SK-MEL-5 (cell line): ENCODE results near the gene TOM1. TPM values are rescaled to one million over a fixed set of nuclear protein-coding genes. Genes with fewer than 3 reads are reported as not detected.
"Not testable (repeated sequence)": the region's sequence is repeated elsewhere in the genome, so short reads cannot be mapped to it uniquely, and the experiment has no call there.

Experiments
- DNase-seq: peaks from one replicate; pipeline ENCODE4 v3.0.0-alpha.2; 2016; ENCODE audit warnings: low read depth, low spot score
- in situ Hi-C: cut with HindIII; loops from 2 replicates; pipeline ENCODE4 v1.10.0; 2016; ENCODE audit warnings: low sequenced_read_pairs, high pct_unique_total_duplicates, low pct_unique_long_range_greater_than_20kb
- total RNA-seq: library from RNA; depleted of rRNA; stranded (reverse); fragments of >200 nt; shearing (Covaris generic); gene quantifications from 2 replicates; pipeline ENCODE4 v1.2.3, GENCODE V29; 2014

The TOM1 gene
- total RNA-seq, 1 experiment from 2014 or later, result 73.1 TPM

DNA sequence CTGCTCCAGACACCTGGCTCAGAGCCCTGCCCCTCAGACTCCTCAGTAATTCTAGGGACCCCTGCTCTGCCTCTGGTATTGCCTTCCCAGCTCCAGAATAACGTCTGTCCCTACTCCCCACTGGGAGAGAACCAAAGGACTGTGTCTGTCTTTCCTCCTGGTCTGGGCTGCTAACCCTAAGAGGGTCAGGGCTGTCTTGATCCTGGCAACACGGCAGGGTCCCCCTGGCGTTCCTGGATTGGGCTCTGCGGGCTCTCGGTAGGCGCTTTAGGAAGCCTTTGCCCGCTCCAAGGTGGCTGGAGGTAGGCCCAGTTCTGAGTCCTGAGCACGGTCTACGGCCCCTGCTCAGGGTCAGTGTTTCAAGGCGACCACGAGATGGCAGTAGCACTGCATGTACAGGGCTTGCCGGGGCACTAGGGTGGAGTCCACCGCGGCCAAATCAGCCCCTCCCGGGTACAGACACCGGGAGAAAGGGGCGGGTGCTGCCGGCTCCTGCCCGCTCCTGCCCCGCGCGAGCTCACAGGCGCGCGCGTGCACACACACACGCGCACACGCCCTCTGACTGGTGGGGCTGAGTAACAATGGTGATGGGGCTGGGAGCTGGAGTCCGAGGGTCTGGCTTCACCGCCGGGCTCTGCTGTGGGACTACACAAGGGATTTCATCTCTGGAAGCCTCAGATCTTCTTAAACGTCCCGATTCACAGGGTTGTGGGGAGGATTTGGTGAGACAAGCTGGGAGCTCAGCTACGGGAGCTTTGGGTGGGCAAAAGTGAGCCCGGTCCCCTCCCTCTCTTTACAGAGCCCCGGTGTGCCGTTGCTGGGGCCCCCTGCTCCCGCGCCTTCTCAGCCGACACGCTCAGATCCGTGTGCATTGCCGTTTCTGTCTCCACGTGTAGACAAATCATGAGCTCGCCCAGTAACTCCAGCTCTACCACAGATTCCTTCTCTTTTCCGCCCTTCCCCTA lies 51.1 kb downstream of the TOM1 start:
- peak; percentile 93 for DNase-seq
- in situ Hi-C loops, result no loop called here

DNA sequence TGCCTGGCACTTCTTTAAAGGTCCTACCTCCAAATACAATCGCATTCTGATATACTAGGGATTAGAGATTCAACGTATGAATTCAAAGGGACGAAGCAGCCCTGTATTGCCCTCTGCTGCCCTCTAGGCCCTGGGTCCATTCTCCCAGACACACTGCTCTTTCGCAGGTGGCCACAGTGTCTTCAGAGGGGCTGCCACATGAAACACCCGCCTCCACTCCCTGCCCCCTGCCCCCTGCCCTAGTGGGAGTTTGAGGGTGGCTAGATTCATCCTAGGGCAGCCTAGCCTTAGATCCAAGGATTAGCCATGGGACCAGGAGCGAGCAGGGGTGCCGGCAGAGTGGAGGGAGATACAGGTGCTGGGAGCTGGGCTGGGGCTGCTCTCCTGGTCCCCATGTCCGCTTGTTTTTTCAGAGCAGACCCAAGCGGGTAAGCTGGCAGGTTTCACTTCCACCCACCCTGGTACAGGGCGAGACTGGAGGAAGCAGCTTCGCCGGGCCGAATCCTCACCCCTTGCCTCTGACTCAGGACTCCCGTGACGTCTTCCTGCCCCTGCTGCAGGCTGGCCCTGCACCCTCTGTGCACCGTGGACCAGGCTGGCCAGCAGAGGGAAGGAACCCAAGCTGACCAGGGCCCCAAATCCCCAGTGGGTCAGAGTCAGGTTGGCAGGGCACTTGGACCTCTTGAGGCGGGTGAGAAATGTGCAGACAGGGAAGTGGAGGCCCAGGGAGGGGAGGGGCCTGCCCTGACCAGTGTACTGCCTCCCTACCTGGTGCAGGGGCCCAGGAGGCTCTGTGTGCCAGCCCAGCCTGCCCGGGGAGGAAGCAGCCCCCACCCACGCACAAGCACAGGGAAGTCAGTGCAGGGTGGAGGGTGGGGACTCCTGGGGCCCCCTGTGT lies 52.8 kb downstream of the TOM1 start:
- DNase-seq, result peak; percentile 41

DNA sequence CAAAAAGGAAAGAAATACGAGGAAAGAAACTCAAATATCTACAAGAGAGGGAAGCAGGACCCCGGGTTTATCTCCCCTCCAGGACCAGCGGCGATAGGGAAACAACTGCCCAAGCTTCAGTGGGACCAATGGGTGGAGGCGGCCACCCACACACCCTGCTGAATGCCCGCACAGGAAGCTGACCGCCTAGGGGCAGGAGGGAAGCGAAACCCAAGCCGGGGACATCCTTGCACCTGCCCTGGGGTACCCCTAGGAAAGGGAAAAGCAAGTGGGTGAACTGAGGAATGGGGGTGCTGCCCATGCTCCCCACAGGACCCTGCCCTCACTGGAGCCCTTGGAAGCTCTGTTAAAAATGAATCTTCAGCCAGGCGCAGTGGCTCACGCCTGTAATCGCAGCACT lies 53.6 kb downstream of the TOM1 start:
- no peak for DNase-seq
- in situ Hi-C loops, result no loop called here

More for the DNA sequence above, 52.8 kb downstream of the TOM1 start:
- in situ Hi-C loops, result no loop called here

DNA sequence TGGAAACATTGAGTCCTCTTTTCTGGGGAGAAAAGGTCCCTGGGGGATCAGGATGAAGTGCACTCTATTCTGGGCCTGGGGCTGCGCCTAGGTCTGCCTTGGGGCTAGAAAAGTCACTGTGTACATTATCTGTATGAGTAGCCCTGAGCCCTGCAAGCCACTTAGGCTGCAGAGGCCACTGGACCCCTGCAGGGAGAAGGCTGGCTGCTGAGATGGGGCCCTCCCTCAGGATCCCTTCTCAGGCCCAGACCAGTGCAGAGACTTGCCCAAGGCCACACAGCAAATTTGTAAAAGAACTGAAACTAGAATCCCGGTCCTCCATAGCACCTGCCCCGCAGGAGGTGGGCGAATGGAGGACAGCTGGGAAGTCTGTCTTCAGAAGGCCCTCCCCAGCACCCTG lies 54.4 kb downstream of the TOM1 start:
- DNase-seq, result no peak
- in situ Hi-C loops, result no loop called here

DNA sequence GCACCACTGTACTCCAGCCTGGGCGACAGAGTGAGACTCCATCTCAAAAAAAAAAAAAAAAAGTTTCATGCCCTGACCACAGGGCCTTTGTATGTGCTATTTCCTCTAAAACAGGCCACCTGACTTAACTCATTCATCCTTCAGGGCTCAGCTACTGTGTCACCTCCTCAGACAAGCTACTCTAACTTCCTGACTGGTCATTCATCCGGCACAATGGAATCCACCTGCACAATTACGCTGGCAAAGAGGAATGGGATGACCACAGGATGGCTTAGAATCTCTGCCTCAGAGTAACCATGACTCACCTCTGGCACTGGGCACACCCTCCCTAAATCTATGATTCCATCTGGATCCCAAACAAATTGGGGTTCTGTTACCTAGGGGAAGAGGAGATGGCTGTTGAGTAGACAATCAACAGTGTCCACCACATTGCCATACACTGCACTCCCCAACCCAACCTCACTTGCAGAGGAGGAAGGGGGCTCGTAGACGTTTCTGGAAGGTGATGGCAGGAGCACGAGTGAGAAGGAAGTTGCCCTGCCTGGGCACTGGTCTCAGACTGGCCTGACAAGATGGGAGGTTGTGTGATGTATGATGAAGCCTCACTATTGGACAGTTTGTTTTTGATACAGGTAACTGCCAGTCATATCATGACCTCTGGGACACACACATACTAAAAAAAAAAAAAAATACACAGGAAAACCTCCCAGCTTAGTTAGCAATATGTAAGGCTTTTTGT lies 58.4 kb downstream of the TOM1 start:
- in situ Hi-C loops, result no loop called here
- no peak for DNase-seq

DNA sequence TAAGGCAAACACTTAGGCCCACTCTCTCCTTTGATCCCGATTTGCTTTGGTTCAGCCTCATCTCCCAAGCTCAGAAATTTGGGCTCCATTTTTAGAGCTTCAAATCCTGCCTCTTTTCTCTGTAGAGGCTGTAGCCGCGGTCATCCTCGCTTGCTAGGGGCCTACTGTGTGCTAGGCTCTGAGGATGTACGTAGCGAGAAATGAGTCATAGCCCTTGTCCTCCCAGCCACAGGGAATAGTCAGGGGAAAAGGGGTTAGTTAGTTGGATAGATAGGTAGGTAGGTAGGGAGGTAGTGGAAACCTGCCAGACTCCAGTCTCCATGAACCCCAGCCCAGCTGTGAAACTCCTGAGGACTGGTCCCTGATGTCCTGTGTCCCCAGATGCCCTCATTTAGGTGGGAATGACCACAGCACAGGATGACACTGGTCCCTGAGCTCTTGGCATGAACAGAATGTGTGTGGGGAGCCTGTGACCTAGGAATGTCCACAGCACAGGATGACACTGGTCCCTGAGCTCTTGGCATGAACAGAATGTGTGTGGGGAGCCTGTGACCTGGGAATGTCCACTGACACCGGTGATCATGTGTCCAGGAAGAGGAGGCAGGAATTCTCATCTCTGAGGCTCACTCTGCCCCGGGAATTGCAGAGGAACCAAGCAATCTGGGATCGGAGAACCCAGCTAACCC lies 59.8 kb downstream of the TOM1 start:
- in situ Hi-C loops, result no loop called here
- no peak for DNase-seq

DNA sequence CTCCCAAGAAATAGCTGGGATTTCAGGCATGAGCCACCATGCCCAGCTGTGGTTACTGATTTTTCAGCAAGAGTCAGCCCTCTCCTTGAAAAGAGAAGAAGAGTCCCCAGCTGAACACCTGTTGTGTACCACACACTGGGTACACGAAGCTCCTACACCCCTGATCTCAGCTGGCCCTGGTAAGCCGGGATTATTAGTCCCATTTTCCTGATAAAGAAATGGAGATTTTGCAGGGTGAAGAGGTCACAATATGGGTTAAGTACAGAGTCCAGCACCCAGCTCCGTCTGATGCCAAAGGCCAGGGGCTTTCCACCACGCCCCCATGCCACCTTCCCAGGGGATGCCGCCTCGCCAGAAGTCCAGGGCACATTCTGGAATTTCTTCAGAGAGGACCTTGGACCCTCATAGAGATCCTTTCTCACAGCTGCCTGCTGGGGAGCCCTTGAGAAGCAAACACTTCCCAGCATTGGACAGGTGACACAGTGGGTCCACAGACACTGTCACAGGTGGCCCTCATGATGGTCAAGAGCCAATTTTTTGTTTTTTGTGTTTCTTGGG lies 61.4 kb downstream of the TOM1 start:
- in situ Hi-C loops, result no loop called here
- no peak for DNase-seq

DNA sequence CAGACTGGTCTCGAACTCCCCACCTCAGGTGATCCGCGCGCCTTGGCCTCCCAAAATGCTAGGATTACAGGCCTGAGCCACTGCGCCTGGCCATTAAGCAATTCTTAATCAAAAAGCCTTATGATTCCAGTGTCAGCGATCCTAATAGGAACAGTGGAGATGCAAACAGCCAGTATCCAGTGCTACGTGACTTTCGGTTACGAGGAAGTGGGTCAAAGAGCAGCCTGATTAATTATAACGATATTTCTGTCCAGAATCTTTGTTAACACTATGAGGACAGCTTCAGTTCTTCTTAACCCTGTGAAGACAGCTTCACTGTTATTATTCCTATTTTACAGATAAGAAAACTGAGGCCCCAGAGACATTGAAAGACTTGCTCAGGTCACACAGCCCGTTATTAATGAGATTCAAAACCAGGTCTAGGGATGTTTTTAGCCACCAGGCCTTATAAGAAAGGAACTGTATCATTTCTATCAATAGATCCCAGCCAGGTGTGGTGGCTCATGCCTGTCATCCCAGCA lies 63.9 kb downstream of the TOM1 start:
- in situ Hi-C loops, result no loop called here

DNA sequence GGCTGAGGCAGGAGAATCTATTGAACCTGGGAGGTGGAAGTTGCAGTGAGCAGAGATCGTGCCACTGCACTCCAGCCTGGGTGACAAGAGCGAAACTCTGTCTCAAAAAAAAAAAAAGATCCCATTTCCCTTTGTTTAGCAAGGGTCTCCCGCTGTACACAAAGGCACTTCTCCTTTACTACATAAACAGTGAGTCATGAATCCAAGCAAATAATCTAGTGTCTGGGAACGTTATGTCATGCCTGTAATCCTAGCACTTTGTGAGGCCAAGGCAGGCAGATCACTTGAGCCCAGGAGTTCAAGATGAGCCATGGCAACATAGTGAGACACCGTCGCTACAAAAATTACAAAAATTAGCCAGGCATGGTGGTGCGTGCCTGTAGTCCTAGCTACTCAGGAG lies 64.5 kb downstream of the TOM1 start:
- not testable (repeated sequence) for DNase-seq

More for the DNA sequence above, 63.9 kb downstream of the TOM1 start:
- no peak for DNase-seq

DNA sequence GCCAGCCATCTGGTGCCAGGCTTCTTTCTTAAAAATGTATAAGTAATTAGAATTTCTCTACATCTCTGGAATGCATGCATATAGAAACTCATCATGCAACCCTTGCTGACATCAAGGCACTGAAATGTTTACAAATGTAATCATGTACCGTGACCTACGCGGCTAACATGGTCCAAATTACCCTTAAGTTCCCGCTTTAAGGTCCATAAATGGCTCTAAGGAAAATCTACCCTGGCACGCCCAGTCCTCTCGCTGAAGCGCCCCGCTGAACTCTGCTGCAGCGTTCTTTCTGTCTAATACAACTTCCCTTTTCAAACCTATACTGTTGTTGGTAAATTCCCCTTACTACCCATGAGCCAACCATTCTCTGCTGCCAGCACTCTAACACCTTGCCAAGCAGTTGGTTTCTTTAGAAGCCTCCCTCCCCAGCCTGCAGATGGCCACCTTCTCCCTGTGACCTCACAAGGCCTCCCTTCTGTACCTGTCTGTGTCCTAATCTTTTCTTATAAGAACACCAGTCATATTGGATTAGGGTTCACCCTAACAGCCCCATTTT lies 67.7 kb downstream of the TOM1 start:
- in situ Hi-C loops, result no loop called here

More for the DNA sequence above, 64.5 kb downstream of the TOM1 start:
- in situ Hi-C loops, result not testable (repeated sequence)

DNA sequence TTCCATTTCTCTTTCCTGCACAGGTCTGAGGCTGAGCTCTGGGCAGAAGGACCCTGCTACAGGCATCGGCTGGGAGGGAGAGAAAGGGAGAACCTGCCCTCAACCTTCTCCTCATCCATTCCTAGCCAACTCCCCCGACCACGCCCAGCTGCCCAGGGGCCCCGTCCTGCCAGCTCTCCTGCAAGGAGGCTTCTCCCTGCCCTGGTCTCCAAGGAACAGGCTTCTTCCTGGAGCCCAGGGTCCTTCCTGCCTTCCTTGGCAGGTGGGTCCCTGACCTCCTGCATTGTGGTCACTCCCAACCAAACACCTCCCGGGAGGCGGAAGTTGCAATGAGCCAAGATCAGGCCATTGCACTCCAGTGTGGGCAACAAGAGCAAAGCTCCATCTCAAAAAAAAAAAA lies 68.7 kb downstream of the TOM1 start:
- in situ Hi-C loops, result no loop called here
- no peak for DNase-seq

More for the DNA sequence above, 67.7 kb downstream of the TOM1 start:
- DNase-seq, result no peak

DNA sequence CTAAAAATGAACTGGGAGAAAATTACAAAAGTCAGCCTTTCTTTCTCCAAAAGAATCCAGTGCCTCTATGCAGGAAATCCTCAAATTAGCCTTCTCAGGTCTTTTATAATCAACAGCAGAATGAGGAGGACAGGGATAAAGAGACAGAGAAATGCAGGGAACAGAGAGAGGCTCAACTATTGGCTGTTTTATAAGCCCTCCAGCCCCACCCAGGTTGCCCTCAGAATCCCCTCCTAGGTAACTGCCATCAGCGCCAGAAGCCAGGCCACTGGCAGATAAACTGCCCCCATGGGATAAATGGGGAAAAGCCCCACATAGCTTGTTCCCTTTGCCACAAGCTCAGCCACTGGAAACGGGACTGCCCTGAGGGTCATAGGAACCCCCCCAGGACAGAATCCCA lies 70.3 kb downstream of the TOM1 start:
- in situ Hi-C loops, result no loop called here
- no peak for DNase-seq

DNA sequence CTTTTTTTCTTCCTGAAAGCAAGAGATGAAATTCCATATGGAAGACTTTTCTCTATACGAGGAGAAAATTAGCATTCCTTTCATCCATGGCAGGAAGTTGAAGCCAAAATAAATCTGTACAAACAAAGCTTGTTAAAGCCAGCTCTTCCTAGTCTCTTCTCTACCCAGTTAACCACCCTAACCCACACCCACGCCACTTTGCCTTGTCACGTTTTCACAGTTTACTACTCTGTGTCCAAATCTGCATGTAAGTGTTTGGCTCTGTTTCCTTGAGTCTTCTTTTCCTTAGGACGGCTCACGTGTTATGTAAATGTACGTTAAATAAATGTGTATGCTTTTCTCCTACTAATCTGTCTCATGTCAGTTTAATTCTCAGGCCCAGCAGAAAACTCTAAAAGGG lies 74.1 kb downstream of the TOM1 start:
- in situ Hi-C loops, result no loop called here

DNA sequence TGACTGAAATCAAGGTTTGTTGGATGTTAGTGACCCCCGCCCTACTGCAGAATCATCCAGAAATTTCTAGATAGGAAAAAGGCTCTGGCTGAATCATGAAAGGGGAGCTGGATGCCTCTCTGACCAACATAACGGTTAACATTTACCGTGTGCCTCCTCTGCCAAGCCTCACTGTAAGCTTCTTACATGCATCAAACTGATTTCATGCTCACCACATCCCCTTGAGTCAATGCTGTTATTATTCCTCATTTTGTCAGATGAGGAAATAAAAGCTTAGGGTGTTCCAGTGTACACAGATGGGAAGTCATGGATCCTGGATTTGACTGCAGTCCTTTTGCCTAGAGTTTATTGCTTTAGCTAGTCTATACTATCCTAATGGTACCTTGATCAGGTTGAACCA lies 75.3 kb downstream of the TOM1 start:
- in situ Hi-C loops, result no loop called here

More for the DNA sequence above, 74.1 kb downstream of the TOM1 start:
- no peak for DNase-seq

DNA sequence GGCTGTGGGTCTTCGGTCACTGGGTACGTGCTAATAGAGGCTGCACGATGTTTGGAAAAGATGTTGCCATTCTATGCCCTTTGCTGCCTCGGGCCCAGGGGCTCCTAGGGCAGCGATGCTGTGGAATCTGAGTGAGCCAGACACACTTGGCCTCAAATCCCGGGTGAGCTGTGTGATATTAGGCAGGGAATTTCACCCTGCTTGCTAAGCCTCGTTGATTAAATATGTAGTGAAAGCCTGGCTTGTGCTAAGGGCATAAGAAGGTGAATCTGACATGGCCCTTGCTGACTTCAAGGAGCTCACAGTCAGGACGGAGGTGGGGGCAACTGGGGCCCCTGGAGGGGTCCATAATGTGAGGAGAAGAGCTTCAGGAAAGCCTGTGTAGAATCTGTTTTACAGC lies 75.8 kb downstream of the TOM1 start:
- no peak for DNase-seq
- in situ Hi-C loops, result no loop called here

More for the DNA sequence above, 75.3 kb downstream of the TOM1 start:
- peak; percentile 78 for DNase-seq

DNA sequence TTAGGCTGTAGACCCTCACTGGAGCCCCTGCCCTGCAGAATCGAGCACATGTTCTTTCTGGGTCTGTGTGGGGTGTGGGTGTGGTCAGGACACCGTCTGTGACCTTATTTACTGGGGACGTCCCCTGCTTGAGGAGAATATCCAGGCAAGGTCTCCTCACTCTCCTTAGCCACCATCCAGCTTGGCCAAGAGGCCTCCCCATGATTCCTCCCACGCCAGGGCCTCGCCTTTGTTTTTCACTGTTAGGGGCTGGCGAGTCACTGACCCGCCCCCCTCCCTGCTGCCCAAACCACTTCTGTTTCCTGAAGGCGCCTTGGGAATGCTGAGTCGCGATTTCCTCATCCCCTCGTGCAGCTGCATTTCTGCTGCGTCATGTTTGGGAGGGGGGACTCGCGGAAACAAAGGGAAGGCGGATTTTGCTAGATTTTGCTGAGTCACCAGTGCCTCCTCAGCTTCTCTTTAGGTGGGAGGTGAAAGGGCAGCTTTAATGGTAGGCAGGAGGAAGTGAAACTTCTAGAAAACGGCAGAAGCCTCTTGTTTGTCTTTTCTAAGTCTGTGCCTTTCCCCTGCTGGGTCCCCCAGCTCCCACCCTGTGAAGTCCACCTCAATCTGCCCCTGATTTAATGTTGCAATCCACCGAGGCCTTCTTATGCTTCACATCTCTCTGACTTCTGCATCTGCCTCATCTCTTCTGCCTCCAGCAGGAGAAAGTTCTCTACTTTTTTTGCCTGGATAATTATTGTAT lies 77.2 kb downstream of the TOM1 start:
- in situ Hi-C loops, result no loop called here
- peak; percentile 97 for DNase-seq
